ENCODE measurements around the gene PHF24.
A peak's percentile ranks its signal among the peaks of the same experiment; 100 is the strongest.

The PHF24 gene

DNA sequence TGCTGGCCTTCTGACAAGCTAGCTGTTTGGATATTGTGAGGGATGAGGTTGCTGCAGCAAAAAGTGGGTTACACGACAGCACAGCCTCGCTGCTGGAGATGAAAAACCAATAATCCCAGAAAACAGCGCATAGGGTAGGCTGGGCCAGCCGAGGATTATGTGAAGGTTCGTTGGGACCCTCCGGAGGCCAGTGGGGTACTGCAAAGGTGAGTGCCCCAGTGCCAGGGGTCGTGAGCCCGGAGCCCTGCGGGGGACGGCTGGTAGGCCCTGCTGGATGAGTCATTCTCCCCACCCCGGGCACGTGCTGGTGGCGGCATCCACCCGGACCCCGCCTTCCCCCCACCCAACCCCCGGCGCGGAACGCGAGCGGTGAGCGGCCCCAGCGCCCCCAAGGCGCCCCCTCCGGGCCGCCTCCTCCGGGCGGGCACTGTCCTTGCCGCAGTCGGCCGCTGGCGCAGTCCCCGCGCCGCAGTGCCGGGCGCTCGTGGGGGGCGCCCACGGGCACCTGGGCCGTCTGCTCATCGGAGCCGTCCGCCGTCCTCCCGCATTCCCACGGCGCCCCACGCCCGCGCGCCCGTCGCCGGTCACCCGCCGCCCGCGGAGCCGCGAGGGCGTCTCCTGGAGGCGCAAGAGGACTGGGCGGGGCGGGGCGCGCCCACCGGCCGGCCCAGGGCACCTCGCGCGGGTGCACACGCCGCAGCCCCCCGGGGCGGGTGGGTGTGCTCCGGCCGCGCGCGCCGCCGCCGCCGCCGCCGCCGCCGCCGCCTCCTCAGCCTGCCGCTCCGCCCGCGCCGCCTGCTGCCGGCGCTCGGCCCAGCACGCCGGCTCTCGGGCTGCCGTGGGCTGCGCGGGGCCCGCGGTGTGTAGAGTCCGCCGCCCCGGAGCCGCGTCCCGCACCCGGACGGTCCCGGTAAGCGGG is at the start of gene PHF24:
PHF24 (plus strand) TSS at position 794 of the 919 bp plus-strand sequence. CDS start 13,014 bp downstream, outside the sequence.
- peak; percentile 39; the same call in 1 of the 2 replicates for TF ChIP-seq ZNF70 (CRISPR knock-in tag; IDR thresholded peaks at IDR 0.05)
- TF ChIP-seq, protein P1, sequence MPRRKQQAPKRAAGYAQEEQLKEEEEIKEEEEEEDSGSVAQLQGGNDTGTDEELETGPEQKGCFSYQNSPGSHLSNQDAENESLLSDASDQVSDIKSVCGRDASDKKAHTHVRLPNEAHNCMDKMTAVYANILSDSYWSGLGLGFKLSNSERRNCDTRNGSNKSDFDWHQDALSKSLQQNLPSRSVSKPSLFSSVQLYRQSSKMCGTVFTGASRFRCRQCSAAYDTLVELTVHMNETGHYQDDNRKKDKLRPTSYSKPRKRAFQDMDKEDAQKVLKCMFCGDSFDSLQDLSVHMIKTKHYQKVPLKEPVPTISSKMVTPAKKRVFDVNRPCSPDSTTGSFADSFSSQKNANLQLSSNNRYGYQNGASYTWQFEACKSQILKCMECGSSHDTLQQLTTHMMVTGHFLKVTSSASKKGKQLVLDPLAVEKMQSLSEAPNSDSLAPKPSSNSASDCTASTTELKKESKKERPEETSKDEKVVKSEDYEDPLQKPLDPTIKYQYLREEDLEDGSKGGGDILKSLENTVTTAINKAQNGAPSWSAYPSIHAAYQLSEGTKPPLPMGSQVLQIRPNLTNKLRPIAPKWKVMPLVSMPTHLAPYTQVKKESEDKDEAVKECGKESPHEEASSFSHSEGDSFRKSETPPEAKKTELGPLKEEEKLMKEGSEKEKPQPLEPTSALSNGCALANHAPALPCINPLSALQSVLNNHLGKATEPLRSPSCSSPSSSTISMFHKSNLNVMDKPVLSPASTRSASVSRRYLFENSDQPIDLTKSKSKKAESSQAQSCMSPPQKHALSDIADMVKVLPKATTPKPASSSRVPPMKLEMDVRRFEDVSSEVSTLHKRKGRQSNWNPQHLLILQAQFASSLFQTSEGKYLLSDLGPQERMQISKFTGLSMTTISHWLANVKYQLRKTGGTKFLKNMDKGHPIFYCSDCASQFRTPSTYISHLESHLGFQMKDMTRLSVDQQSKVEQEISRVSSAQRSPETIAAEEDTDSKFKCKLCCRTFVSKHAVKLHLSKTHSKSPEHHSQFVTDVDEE (CRISPR knock-in tag; IDR thresholded peaks at IDR 0.05), result no peak
- ATAC-seq, result peak; percentile 88

DNA sequence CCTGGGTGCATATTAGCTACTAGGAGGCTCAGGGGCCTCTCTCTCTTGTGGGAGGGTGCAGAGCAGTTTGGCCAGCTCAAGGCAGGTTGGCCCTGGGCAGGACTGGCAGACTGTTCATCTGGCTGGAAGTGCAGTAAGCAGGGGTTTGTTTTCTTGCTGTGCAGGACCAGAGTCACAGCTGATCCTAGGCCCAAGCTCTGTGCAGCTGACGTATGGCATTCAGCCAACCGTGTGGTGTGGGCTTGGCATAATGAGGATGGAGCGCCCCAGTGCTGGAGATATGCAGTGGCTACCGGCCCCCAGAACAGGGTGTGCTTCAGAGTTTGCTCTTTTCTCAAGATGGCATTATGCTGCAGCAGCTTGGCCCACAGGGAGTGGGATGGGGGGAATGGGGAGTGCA is 31.0 kb upstream of the PHF24 start:
- TF ChIP-seq, protein P2, sequence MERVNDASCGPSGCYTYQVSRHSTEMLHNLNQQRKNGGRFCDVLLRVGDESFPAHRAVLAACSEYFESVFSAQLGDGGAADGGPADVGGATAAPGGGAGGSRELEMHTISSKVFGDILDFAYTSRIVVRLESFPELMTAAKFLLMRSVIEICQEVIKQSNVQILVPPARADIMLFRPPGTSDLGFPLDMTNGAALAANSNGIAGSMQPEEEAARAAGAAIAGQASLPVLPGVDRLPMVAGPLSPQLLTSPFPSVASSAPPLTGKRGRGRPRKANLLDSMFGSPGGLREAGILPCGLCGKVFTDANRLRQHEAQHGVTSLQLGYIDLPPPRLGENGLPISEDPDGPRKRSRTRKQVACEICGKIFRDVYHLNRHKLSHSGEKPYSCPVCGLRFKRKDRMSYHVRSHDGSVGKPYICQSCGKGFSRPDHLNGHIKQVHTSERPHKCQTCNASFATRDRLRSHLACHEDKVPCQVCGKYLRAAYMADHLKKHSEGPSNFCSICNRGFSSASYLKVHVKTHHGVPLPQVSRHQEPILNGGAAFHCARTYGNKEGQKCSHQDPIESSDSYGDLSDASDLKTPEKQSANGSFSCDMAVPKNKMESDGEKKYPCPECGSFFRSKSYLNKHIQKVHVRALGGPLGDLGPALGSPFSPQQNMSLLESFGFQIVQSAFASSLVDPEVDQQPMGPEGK (CRISPR knock-in tag; IDR thresholded peaks at IDR 0.05; ENCODE audit: borderline replicate concordance), result no peak
- ATAC-seq, result no peak

- TF ChIP-seq ZFP30 (CRISPR knock-in tag; IDR thresholded peaks at IDR 0.05) (no peak), TOX (CRISPR knock-in tag; IDR thresholded peaks at IDR 0.05; ENCODE audit: borderline replicate concordance) (no peak), ZNF8 (CRISPR knock-in tag; IDR thresholded peaks at IDR 0.05) (no peak), ZNF70 (CRISPR knock-in tag; IDR thresholded peaks at IDR 0.05) (no peak), ZFP3 (CRISPR knock-in tag; IDR thresholded peaks at IDR 0.05) (no peak), ZC3H10 (CRISPR knock-in tag; IDR thresholded peaks at IDR 0.05) (no peak), ARNTL (CRISPR knock-in tag; IDR thresholded peaks at IDR 0.05; ENCODE audit: borderline replicate concordance, low read depth) (no peak), CREB5 (CRISPR knock-in tag; IDR thresholded peaks at IDR 0.05; ENCODE audit: low read depth) (no peak), GLIS3 (CRISPR knock-in tag; IDR thresholded peaks at IDR 0.05) (no peak), ISL1 (CRISPR knock-in tag; IDR thresholded peaks at IDR 0.05) (no peak), CSDC2 (CRISPR knock-in tag; IDR thresholded peaks at IDR 0.05) (no peak), ESRRG (CRISPR knock-in tag; IDR thresholded peaks at IDR 0.05) (no peak), TCF4 (CRISPR knock-in tag; IDR thresholded peaks at IDR 0.05; ENCODE audit: borderline replicate concordance) (no peak)
- TF ChIP-seq, protein P1 (CRISPR knock-in tag; IDR thresholded peaks at IDR 0.05), result no peak
- no peak for ATAC-seq
These were observed 29.2 kb upstream of the PHF24 start for GRCh38 chr9:34928921-34929320.

GRCh38 chr9:34929506-34930102 is 28.5 kb upstream of the PHF24 start:
- ATAC-seq, result peak; percentile 83
- no peak for TF ChIP-seq ZNF565 (CRISPR knock-in tag; conservative IDR thresholded peaks at IDR 0.05; ENCODE audit: low read depth)
- no peak for TF ChIP-seq SNAI2 (CRISPR knock-in tag; IDR thresholded peaks at IDR 0.05)
- TF ChIP-seq TCF4 (CRISPR knock-in tag; IDR thresholded peaks at IDR 0.05; ENCODE audit: borderline replicate concordance), result no peak
- no peak for TF ChIP-seq ZC3H10 (CRISPR knock-in tag; IDR thresholded peaks at IDR 0.05)
- no peak for TF ChIP-seq ZNF70 (CRISPR knock-in tag; IDR thresholded peaks at IDR 0.05)
- no peak for TF ChIP-seq ZFP30 (CRISPR knock-in tag; IDR thresholded peaks at IDR 0.05)
- TF ChIP-seq TOX (CRISPR knock-in tag; IDR thresholded peaks at IDR 0.05; ENCODE audit: borderline replicate concordance), result no peak
- TF ChIP-seq ZFP3 (CRISPR knock-in tag; IDR thresholded peaks at IDR 0.05), result no peak
- no peak for TF ChIP-seq CSRNP3 (CRISPR knock-in tag; IDR thresholded peaks at IDR 0.05)
- TF ChIP-seq GLIS3 (CRISPR knock-in tag; IDR thresholded peaks at IDR 0.05), result no peak
- TF ChIP-seq CSDC2 (CRISPR knock-in tag; IDR thresholded peaks at IDR 0.05), result no peak
- no peak for TF ChIP-seq ISL1 (CRISPR knock-in tag; IDR thresholded peaks at IDR 0.05)
- no peak for TF ChIP-seq RARB (CRISPR knock-in tag; IDR thresholded peaks at IDR 0.05)
- TF ChIP-seq ARNTL (CRISPR knock-in tag; IDR thresholded peaks at IDR 0.05; ENCODE audit: borderline replicate concordance, low read depth), result no peak
- no peak for TF ChIP-seq ESRRG (CRISPR knock-in tag; IDR thresholded peaks at IDR 0.05)
- TF ChIP-seq CREB5 (CRISPR knock-in tag; IDR thresholded peaks at IDR 0.05; ENCODE audit: low read depth), result no peak
